GM18867 (cell line): Measurements from ENCODE around the gene SLTM.
"Not testable (repeated sequence)": the region's sequence is repeated elsewhere in the genome, so short reads cannot be mapped to it uniquely, and the experiment has no call there.

Source experiments
- ATAC-seq: cut with Tn5 transposase; IDR thresholded peaks from one replicate; pipeline ENCODE4 v1.9.1; 2021; ENCODE audit warnings: mild to moderate bottlenecking, moderate library complexity; ENCODE audit not compliant: unreplicated experiment

SLTM gene

GRCh38 chr15:58877999-58878825, 55.3 kb downstream of the SLTM start:
- ATAC-seq, result no peak

- no peak for ATAC-seq
Measured at GRCh38 chr15:58876306-58877106, 57.0 kb downstream of the SLTM start.

GRCh38 chr15:58875343-58875742, 58.1 kb downstream of the SLTM start:
- no peak for ATAC-seq

GRCh38 chr15:58873267-58873666, 60.2 kb downstream of the SLTM start:
- no peak for ATAC-seq

GRCh38 chr15:58870451-58870850, 63.0 kb downstream of the SLTM start:
- ATAC-seq, result no peak

- ATAC-seq, result no peak
Measured at GRCh38 chr15:58867926-58868325, 65.6 kb downstream of the SLTM start.

- no peak for ATAC-seq
Measured at GRCh38 chr15:58865425-58865880, 68.0 kb downstream of the SLTM start.

- no peak for ATAC-seq
Measured at GRCh38 chr15:58864602-58865424, 68.7 kb downstream of the SLTM start.

GRCh38 chr15:58862326-58862725, 71.2 kb downstream of the SLTM start:
- ATAC-seq, result no peak

GRCh38 chr15:58856621-58857020, 76.9 kb downstream of the SLTM start:
- not testable (repeated sequence) for ATAC-seq

GRCh38 chr15:58856086-58856485, 77.4 kb downstream of the SLTM start:
- no peak for ATAC-seq

GRCh38 chr15:58854593-58854992, 78.9 kb downstream of the SLTM start:
- no peak for ATAC-seq

- ATAC-seq, result no peak
Measured at GRCh38 chr15:58852347-58852746, 81.1 kb downstream of the SLTM start.

- ATAC-seq, result not testable (repeated sequence)
Measured at GRCh38 chr15:58851205-58851604, 82.3 kb downstream of the SLTM start.

GRCh38 chr15:58842713-58843396, 90.6 kb downstream of the SLTM start:
- ATAC-seq, result no peak

- ATAC-seq, result no peak
Measured at GRCh38 chr15:58840048-58840447, 93.4 kb downstream of the SLTM start.

- no peak for ATAC-seq
Measured at GRCh38 chr15:58839485-58839884, 94.0 kb downstream of the SLTM start.

GRCh38 chr15:58833681-58834426, 99.6 kb downstream of the SLTM start:
- ATAC-seq, result not testable (repeated sequence)

GRCh38 chr15:58830556-58830955, 102.9 kb downstream of the SLTM start:
- no peak for ATAC-seq
